Prostate gland (tissue), 2 donors: ENCODE measurements around the gene CIDEB. TPM values are rescaled to one million over a fixed set of nuclear protein-coding genes. Genes with fewer than 3 reads are reported as not detected.

Experiments
- DNase-seq: peaks from one replicate; pipeline ENCODE4 v3.0.0-alpha.2; 2019; ENCODE audit warnings: low spot score
- H3K27ac ChIP-seq, 2 donors: fragments of 200-600 bp; sonication (generic); 2 replicates each; pipeline ENCODE4 v1.5.1; 2017 to 2019
- H3K27me3 ChIP-seq: fragments of 200-600 bp; sonication (generic); replicated peaks from 2 replicates; pipeline ENCODE4 v1.5.1; 2019; ENCODE audit not compliant: insufficient read depth
- H3K36me3 ChIP-seq, 2 donors: fragments of 200-600 bp; sonication (generic); 1 replicate in 1 of 2; 2 replicates in 1 of 2; pipeline versions ENCODE4 v1.5.1 to v1.8.1; 2017 to 2019
- H3K4me1 ChIP-seq: fragments of 200-600 bp; sonication (generic); replicated peaks from 2 replicates; pipeline ENCODE4 v1.5.1; 2019
- H3K4me3 ChIP-seq, 2 donors: fragments of 200-600 bp; sonication (generic); 2 replicates each; pipeline ENCODE4 v1.5.1; 2017 to 2019
- H3K9me3 ChIP-seq: fragments of 200-600 bp; sonication (generic); 2 replicates; pipeline ENCODE4 v1.5.1; 2017
- CTCF ChIP-seq, 4 experiments: fragments of 200-600 bp in 2 of 4; fragments of 450-650 bp in 2 of 4; sonication (generic) in 2 of 4; IDR thresholded peaks; 1 replicate in 3 of 4; 2 replicates in 1 of 4; pipeline ENCODE4 v1.5.1; 2016 to 2019; ENCODE audit warnings: antibody characterized with exemption in 4 of 4, mild to moderate bottlenecking in 2 of 4, moderate library complexity in 2 of 4
- POLR2A ChIP-seq: fragments of 450-650 bp; IDR thresholded peaks from one replicate; pipeline ENCODE4 v1.6.1; 2016; ENCODE audit warnings: antibody characterized with exemption, mild to moderate bottlenecking
- POLR2AphosphoS5 ChIP-seq: sonication (generic); formaldehyde crosslinking; IDR thresholded peaks from one replicate; pipeline ENCODE4 v1.6.1; 2017; ENCODE audit warnings: antibody characterized with exemption
- WGBS: methylation state at CpG from one replicate; pipeline ENCODE4 v1.1.5; 2018; 5-methylcytosine and 5-hydroxymethylcytosine counted together
- intact Hi-C: fragments of 100-400 bp; cut with DNase I; formaldehyde crosslinking; loops from one replicate; pipeline ENCODE4 v1.14.2; 2022
- total RNA-seq, 2 donors: library from RNA; depleted of rRNA; stranded (reverse); fragments of >200 nt; gene quantifications; one replicate each; pipeline ENCODE4 v1.1.0, GENCODE V29; 2016

CIDEB gene
- total RNA-seq, 2 donors from 2014 or later = 9.1 to 17.8 TPM

- H3K9me3 ChIP-seq = no peaks in the 10 kb centered on the region
- no peaks in the 10 kb centered on the region for H3K36me3 ChIP-seq
- 90% methylated on average over 7 of the region's 7 CpGs for WGBS
- H3K27ac ChIP-seq = no peak overlapping the region
- intact Hi-C loops = no loop called here
- H3K4me1 ChIP-seq = peaks cover 5% of the 10 kb centered on the region
- H3K4me3 ChIP-seq = no peak overlapping the region
- H3K27me3 ChIP-seq = peaks cover 3% of the 10 kb centered on the region
- TF ChIP-seq POLR2A (no peak), POLR2AphosphoS5 (no peak), CTCF (IDR thresholded peaks at IDR 0.05) (no peak)
- no peak for DNase-seq
These were observed 29.5 kb upstream of the CIDEB start for GRCh38 chr14:24337144-24337823.

- no peak overlapping the region for H3K27ac ChIP-seq
- H3K4me3 ChIP-seq = no peak overlapping the region
- WGBS = 75% methylated on average over 12 of the region's 12 CpGs
These were observed 27.8 kb upstream of the CIDEB start for GRCh38 chr14:24335461-24336171.

GRCh38 chr14:24334431-24335291, 26.9 kb upstream of the CIDEB start, which contains the start of gene ADCY4:
Gene ADCY4, minus strand, starts transcription at chr14:24335071. Its CDS starts 419 bp downstream, at chr14:24334652.
- Histone ChIP-seq H3K4me3 (peak within 1 kb of the TSS; percentile 13 to 19), H3K27me3 (peaks cover 3% of the 10 kb centered on the region), H3K27ac (peak within 1 kb of the TSS; percentile 26 to 34), H3K9me3 (no peaks in the 10 kb centered on the region), H3K4me1 (peaks cover 5% of the 10 kb centered on the region), H3K36me3 (no peaks in the 10 kb centered on the region)
- 7% methylated on average over 65 of the region's 65 CpGs for WGBS
- TF ChIP-seq POLR2A (no peak), POLR2AphosphoS5 (no peak), CTCF (IDR thresholded peaks at IDR 0.05) (no peak)
- intact Hi-C loops = no loop called here
- DNase-seq = no peak

More at GRCh38 chr14:24335461-24336171, 27.8 kb upstream of the CIDEB start:
- no peaks in the 10 kb centered on the region for H3K9me3 ChIP-seq
- intact Hi-C loops = no loop called here
- no peaks in the 10 kb centered on the region for H3K36me3 ChIP-seq
- H3K27me3 ChIP-seq = peaks cover 3% of the 10 kb centered on the region
- no peak for DNase-seq
- TF ChIP-seq POLR2AphosphoS5 (no peak), CTCF (IDR thresholded peaks at IDR 0.05) (no peak), POLR2A (no peak)
- peaks cover 5% of the 10 kb centered on the region for H3K4me1 ChIP-seq

GRCh38 chr14:24332268-24332993, 24.7 kb upstream of the CIDEB start:
- WGBS = 15% methylated on average over 55 of the region's 56 CpGs
- intact Hi-C loops = loop anchor here (2.0 kb wide), 1 partner anchor 104 kb away; no protein-coding TSS in a partner anchor
- no peak overlapping the region for H3K27ac ChIP-seq
- no peaks in the 10 kb centered on the region for H3K36me3 ChIP-seq
- H3K4me3 ChIP-seq = peak overlapping the region; percentile 7 to 15
- DNase-seq = peak; percentile 71
- peaks cover 5% of the 10 kb centered on the region for H3K4me1 ChIP-seq
- TF ChIP-seq POLR2AphosphoS5 = peak; percentile 46
- no peak for TF ChIP-seq POLR2A
- TF ChIP-seq CTCF (IDR thresholded peaks at IDR 0.05) = peak in 3 of 4 experiments; percentile 27 to 72 (median 65)
- H3K27me3 ChIP-seq = peaks cover 3% of the 10 kb centered on the region
- no peaks in the 10 kb centered on the region for H3K9me3 ChIP-seq
